ENCODE measurements around the gene GABBR2.

DNA sequence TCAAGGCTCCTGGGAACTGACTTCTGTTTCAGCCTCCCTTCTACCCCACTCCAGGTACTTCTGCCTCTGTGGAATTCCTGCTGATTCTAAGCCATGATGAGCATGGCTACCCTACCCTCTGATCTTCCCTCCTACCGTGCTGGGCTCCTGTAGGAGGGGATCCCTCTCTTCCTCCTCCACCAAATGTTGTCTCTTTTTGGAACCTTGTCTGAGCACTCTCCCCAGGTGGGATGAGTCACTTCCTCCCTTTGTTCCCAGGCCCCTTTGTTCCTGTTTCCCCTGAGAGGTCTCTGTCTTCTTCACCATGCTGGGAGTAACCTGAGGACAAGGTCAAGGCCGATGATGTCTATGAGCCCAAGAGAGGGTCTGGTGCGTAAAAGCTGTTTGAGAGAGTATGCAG, 213.2 kb downstream of the GABBR2 start:
- no peak for TF ChIP-seq CTCF (IDR thresholded peaks at IDR 0.05)
- TF ChIP-seq, protein P1, sequence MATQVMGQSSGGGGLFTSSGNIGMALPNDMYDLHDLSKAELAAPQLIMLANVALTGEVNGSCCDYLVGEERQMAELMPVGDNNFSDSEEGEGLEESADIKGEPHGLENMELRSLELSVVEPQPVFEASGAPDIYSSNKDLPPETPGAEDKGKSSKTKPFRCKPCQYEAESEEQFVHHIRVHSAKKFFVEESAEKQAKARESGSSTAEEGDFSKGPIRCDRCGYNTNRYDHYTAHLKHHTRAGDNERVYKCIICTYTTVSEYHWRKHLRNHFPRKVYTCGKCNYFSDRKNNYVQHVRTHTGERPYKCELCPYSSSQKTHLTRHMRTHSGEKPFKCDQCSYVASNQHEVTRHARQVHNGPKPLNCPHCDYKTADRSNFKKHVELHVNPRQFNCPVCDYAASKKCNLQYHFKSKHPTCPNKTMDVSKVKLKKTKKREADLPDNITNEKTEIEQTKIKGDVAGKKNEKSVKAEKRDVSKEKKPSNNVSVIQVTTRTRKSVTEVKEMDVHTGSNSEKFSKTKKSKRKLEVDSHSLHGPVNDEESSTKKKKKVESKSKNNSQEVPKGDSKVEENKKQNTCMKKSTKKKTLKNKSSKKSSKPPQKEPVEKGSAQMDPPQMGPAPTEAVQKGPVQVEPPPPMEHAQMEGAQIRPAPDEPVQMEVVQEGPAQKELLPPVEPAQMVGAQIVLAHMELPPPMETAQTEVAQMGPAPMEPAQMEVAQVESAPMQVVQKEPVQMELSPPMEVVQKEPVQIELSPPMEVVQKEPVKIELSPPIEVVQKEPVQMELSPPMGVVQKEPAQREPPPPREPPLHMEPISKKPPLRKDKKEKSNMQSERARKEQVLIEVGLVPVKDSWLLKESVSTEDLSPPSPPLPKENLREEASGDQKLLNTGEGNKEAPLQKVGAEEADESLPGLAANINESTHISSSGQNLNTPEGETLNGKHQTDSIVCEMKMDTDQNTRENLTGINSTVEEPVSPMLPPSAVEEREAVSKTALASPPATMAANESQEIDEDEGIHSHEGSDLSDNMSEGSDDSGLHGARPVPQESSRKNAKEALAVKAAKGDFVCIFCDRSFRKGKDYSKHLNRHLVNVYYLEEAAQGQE (IDR thresholded peaks at IDR 0.05; ENCODE audit: insufficient read depth in 1 of 2, low read depth in 2 of 2, low read length in 1 of 2): no peak
- no peak for TF ChIP-seq SIN3A (IDR thresholded peaks at IDR 0.05; ENCODE audit: borderline replicate concordance, insufficient read depth, low read depth, low read length)
- TF ChIP-seq POLR2AphosphoS5 (IDR thresholded peaks at IDR 0.05; ENCODE audit: low read depth, low read length): no peak
